Amniotic stem cell (primary cell): ENCODE results near the gene FIGLA.
"Not testable (repeated sequence)": the region's sequence is repeated elsewhere in the genome, so short reads cannot be mapped to it uniquely, and the experiment has no call there.

Source experiments
- DNase-seq: peaks from one replicate; lab custom pipeline; 2025; lab: John Stamatoyannopoulos, UW

FIGLA gene

DNA sequence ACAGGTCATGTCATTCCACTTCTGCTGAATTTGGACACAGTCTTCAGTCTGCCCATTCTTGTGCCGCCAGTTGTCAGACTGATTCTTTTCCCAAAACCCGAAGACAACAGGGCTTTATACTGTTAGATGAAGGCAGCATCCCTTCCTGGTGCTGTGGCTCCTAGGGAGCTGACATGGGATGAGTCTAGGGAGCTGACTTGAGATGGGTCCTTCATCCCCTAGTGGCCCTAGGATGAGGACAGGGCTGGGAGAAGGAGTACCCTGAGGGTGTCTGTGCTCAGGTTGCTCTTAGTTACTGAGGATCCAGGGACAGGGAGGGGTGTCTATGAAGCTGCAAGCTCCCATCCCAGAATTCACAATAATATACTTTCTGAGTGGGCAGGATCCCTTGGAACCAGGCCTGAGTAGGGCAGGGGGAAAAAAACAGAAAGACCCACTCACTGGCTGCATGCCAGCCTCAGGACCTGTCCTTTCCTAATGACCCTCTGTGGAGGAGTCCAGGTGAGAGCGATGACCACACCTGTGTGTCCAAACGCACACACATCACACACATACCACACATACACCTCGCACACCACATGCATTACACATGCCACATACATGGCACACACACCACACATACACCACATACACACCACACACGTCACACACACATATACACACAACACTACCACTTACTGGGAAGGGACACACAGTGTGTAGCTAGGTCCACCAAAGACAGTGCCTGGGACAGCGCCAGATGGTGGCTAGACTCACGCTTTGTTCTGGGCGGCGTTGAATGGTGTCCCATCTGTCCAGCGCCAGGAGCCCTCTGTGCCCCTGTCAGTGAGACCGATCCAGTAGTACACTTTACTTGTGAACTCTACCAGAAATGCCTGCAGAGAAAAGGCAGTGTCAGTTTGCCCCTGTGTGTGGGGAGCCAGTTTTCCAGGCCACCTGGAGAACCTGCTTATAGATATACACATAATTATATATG, 18.8 kb upstream of the FIGLA start:
- DNase-seq = no peak

DNA sequence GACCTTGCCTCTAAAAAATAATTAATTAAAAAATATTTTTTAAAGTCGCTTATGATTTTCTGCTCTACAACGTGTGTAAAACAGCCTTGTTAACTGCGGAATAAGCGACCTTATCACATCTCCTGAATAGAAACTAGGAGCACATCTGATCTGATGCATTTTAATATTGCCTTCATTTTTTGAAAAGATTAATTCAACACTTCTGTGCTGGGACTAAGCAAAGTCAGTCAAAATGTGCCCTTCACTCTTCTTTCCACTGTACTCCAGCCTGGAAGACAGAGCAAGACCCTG, 17.3 kb upstream of the FIGLA start:
- DNase-seq = no peak

DNA sequence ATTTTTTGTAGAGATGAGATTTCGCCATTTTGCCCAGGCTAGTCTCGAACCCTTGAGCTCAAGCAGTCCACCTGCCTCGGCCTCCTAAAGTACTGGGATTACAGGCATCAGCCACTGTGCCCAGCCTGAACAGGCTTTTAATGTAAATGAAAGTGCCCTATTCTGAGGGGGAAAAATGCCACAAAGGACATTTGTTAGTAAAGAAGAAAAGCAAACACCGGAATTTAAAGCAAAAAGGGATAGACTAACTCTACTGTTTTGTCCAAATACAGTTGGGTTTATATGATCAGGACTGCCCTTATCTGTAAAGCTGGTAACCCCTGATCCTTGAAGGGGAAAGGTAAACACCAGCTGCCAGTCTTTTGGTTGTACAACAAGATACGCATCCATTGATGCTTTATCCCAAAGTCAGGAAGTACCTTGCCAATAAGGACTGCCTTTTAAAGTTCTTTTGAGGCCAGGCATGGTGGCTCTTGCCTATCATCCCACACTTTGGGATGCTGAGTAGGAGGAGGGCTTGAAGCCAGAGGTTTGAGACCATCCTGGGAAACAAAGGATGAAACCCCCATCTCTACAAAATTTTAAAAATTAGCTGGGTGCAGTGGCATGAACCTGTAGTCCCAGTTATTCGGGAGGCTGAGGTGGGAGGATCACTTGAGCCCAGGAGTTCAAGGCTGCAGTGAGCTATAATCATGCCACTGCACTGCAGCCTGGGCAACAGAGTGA, 16.8 kb upstream of the FIGLA start:
- no peak for DNase-seq

DNA sequence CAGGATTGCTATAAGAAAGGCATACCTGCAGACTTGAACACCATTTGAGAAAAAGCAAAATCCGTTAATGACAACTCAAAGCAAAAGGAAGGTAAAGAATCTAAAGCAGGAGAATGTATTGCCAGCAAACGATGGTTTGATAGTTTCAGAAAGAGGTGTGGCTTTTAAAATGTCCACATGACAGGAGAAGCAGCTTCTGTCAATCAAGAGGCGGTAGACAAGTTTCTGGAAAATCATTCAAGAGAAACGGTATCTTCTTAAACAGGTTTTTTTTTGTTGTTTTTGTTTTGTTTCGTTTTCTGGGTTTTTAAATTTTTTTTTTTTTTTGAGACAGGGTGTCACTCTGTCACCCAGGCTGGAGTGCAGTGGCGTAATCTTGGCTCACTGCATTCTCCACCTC, 16.2 kb upstream of the FIGLA start:
- no peak for DNase-seq

DNA sequence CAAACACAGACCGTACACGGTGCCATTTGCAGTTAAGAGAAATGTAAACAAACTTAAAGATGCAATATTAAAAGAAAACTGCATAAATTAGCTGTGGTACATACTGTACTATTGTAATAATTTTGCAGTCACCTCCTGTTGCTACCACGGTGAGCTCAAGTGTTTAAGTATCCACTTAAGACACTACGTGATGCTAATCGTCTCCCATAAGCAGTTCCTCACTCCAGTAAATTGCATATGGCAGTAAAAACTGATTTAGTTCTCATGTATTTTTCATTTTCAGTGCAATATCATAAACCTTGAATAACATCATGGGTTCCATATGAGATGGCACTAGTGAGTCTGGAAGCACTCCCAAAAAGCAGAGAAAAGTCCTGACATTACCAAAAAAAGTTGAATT, 15.6 kb upstream of the FIGLA start:
- DNase-seq = no peak

DNA sequence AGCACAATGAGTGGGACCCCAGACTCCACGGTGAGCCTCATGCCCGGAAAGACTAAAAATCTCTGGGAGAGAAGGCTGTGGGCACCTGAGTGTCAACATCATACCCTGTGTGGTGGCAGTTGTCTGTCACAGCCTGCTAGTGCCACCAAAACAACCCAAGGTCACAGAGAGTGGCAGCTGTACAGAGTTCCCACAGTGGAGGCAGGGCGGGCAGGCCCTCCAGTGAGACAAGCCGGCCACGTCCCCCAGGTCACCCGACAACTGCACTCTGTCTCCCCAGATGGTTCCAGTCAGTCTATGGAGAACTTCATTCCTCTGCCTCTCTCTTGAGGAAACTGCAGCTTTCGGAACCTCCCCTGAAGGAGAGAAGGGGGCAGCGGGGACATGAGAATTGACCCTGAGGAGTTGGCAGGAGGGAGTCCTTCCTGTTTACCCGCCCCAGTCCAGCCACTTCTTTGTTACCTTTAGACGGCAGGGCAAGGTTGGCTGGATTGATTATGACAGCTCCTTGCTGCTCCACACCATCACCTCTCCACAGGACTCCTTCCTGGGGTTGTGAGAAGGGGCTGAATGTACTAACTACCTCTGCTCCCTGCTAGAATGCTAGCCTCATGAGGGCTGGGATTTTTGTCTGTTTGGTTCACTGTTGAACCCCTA, 11.3 kb upstream of the FIGLA start:
- DNase-seq = no peak

DNA sequence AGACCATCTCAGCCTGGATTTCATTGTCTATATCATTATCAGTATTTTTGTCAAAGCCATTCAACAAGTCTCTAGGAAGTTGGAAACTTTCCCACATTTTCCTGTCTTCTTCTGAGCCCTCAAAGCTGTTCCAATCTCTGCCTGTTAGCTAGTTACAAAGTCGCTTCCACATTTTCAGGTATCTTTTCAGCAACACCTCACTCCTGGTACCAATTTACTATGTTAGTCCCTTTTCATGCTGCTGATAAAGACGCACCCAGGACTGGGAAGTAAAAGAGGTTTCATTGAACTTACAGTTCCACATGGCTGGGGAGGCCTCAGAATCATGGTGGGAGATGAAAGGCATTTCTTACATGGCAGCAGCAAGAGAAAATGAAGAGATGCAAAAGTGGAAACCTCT, 9.3 kb upstream of the FIGLA start:
- no peak for DNase-seq

DNA sequence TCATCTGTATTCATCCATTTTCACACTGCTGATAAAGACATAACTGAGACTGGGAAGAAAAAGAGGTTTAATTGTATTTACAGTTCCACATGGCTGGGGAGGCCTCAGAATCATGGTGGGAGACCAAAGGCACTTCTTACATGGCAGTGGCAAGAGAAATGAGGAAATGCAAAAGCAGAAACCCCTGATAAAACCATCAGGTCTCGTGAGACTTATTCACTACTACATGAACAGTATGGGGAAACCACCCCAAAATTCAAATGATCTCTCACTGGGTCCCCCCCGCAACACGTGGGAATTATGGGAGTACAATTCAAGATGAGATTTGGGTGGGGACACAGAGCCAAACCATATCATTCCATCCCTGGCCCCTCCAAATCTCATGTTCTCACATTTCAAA, 7.6 kb upstream of the FIGLA start:
- DNase-seq = not testable (repeated sequence)

DNA sequence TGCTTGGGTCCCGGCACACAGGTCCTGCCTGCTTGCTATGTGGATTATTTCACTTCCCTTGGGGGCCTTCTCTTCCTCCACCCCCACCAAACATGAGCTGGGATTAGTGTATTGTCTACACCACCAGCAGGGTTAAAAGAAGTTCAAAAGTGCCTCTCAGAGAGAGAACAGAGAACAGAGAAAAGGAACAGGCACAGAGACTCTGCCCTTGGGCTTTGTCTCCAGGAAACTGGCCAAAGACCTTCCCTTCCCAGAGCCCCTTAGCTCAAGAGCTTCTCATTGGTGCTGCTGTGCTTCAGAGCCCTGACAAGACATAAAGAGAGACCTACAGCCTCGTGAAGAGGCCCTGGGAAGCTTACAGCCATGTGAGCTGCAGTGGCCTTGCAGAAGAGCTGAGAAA, 7.1 kb upstream of the FIGLA start:
- no peak for DNase-seq

DNA sequence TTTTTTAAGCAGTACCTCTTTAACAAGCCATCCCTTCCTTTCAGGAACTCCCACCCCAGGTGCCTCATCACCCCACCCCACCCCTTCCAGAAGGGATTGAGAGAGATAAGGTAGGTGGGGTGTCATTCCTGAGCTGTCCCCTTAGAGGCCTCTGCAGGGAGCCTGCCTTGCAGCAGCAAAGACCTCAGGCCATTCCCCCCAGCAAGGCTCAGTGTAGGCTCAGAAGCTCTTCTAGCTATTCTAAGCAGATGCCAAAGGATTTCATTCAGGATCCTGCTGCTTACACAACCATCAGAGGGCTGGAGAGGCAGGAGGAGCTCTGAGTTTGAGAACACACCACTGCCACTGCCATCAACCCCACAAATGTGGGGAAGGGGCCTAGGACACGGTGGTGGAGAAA, 5.8 kb upstream of the FIGLA start:
- DNase-seq = no peak

DNA sequence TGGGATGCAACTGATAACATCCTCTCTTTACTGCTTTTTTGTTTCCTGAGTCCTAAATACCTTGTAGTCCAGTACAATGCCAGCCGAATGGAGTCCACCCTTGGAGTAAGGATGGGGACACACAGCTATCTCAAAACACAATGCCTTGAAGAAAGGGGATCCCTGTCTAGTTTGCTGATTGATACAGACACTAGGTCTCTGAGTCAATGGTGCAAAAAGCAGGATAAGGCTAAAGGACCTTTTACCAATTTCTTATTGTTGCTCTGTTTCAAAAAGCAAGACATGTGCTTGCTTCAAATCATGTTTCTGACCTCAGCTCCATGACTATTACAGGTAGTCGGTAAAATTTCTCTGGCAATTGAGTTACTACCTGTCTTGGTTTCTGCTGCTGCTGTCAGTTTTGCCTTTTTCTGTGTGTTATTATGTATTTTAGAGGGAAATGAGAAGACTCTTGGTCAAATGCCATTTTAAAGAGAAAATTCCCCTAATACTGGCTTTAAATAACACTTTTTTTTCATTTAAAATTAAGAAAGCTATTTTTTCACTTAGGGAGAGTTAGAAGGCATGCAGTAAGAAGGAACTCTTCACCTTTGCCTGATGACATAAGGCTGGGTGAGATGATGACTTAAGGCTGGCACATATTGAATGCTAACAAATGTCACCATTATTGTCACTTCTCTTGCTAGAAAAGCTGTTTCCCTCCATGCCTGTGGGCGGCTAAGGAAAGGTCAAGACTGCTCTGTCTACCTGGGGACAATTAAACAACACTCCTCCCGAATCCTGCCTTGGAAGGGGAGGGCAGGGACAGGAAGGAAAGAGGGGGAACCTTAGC, 4.9 kb upstream of the FIGLA start:
- no peak for DNase-seq

DNA sequence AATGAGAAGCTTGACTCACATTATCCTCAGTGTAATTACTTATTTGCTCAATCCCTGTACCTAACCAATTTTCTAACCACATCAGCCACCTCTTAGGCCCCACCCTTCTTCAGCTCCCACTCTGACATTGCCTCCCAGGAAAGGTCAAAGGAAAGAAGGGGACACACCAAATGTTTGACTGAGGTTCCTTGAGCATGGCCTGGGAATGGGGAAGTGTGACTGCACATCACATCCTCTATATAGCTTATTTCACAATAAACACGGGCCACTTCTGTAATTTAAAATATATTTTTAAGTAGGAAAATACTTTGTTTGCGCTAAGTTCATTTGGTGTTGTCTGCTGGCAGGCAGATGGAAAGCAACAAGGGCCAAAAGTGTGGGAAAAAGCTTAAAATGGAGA, 3.0 kb upstream of the FIGLA start:
- DNase-seq = no peak

DNA sequence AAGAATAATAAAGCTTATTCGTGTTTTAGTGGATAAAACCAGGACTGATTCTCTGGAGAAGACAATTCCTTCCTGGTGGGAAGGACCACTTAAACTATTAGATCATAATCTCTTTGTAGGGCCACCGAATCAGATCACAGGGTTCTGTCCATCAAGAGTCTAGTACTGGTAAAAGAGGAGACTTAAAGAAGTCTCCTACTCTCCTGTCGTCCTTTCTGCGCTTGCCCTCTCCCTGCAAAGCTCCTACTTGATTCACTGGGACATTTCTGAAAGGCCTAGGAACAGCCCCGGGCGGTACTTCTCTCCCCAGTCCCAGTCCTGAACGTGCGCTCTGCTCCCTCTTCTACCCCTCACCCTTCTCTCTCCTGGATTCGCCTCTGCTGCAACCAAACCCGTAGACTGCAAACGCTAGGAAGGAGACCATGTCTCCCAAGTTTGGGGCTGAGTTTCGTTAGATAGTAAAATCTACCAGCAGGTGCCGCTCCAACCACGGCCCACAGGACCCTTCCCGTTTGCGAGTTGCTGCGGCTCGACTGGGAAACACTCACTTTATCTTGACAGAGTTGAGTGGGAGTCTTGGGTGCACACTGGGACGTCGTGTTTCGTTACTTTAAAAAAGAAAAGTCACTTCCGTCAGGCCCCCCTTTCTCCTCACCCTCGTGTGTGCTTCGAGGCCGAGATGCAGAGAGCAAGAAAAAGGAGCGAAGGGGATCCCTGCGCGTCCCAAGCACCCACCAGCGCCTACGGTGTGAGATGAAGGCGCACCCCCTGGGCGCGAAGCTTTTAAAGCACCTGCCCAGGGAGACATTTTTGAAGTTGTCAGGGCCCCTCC, 923 bp downstream of the FIGLA start:
- DNase-seq = no peak

DNA sequence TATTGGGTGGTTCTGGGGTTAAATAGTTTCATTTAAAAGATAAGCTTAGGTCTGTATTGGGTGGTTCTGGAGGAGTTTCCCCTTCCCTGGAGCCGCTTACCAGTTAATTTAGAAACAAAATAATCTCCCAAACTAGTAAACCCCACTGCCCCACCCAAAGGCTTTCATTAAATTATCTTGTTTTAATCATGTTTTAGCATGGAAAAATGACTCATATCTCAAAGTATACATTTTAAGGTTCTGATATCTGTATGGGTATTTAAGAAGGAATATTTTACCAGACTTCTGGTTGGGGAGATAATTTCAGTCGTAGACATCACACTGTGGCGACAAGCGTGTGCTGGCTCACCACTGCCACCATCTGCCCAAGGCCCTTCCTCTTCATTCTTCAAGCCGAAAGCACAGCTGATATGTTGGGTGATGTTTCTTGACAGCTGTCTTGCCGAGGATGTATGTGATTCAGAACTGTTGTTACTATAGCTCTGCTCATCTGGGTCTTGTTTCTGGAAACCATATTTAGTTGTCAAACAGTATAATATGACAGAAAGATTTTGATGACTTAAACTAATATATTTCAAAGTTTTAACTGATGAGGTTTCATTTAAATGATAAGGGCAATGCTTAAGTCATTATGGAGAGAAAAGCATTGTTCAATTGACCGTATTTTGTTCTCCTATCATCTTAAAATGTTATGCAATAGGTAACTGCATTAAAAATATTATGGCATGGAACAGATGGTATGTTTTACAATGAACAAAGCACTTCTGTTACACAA, 5.1 kb downstream of the FIGLA start:
- DNase-seq = no peak

DNA sequence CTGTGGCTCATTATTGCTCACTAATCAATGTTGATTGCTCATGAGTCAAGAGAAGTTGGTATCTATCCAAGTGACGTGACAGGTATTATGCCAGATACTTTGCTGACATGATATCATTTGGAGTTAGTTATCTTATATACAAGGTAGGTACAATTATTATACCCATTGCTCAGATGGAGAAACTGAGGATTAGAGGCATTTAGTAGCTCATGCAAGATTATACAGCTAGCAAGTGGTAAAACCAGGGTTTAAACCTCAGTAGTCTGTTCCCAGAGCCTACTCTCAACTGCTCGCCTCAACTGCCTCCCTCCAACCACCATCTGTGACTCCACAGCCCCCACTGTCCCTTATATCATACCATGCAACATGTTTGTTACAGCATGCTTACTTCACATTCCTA, 6.1 kb downstream of the FIGLA start:
- no peak for DNase-seq

DNA sequence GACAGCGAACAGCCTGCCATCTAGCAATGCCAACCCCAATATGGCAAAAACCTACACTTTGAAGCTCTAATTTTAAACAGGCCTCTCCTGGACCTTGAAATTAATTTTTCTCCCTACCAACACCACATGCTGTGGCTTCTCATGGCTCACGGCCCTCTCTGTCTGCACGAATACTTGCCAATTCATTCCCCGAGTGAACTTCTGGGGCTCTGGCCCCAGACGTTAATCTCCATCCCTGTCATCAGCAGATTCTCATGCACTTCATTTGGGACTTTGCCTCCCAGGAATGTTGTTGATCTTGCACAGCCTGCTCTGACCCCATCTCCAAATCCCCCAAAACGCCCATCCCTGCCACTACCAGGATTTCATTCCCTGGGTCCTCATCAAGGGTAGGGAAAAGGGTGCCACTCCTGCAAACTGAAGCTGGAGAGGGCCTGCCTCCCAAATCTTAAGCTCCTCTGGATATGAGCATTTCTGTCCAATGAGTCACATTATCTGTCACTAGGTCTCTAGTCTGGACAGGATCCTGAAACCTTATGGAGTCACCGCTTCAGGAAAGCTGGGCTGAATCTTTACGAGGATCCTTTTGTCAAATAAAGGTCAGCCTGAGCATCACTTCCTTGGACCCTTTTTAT, 10.4 kb downstream of the FIGLA start:
- DNase-seq = no peak

DNA sequence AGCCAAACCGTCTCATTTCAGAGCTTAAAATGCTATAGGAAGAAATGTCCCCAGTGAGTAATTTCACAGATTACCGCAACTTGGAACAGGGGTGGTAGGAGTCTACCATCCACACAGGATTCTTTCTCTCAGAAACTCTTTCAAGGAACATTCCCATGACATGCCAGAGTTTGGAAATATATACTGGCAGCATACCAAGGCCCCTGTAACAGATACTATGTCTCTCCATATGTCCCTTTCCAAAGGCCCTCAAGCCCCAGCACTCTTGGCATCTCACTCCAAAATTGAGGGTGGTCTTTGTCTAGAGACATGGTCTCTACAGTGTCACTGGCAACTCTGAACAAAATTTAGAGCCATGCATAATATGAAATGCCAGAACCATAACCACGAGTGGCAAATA, 11.0 kb downstream of the FIGLA start:
- DNase-seq = no peak

DNA sequence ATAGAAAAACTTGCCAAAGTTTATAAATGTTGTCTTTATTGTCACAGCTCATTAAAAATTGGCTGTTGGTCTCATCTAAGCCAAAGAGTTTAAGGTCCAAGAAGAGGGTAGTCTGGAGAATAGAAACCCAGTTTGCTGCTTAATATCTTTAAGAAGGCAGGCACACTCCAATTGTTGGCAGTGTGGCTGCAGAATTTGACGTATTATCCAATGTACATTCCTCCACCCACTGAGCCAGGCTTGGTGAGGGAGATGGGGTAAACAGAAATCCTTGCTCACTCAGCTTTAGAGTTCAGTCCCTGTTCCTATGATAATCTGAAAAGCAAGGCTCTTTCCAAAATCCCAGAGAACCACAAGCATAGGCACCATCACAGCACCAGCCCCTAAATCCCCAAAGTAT, 11.8 kb downstream of the FIGLA start:
- no peak for DNase-seq

DNA sequence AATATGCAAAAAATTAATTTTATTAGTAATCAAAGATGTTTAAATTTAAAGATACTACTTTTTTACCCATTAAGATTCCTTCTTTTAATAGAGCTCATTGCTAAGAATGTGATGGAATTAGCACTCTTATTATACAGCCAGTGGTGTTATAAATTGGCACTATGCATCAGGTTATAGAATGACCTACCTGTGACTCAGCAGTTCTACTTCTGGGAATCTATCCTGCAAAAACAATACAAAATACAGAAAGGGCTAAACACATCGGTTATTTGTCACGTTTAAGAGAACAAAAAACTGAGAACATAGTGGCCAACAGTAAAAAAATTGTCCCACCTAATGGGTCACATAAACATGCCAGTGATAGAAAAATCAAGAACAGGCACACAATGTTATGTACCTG, 13.0 kb downstream of the FIGLA start:
- no peak for DNase-seq

DNA sequence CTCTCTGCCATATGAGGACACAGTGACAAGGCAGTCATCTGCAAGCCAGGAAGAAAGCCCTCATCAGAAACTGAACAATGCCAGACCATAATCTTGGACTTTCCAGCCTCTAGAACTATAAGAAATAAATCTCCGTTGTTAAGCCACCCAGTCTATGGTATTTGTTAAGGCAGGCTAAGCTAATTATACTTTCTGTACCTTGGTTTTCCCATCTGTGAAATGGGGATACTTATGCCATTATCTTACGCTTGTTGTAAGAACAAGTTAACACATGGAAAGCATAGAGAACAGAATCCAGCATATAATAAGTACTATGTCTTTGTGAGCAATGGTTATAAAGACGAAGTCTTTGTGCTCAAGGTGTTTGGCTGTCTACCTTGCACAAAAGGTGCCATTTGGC, 14.2 kb downstream of the FIGLA start:
- no peak for DNase-seq
